A673 (cell line): Measurements from ENCODE around the gene STAT6. TPM values are rescaled to one million over a fixed set of nuclear protein-coding genes. Genes with fewer than 3 reads are reported as not detected.

Experiments used
- BruUV-seq: library from RNA; stranded (reverse); fragments of 400-500 nt; replicated peaks from 2 replicates; lab custom pipeline; 2021; lab: Mats Ljungman, UMichigan
- CTCF ChIA-PET: fragments of 300-600 bp; sonication (Branson Sonifier 250); formaldehyde crosslinking; loops from one replicate; lab custom pipeline; 2022; ENCODE audit warnings: antibody characterized with exemption; lab: Charles Lee
- POLR2A ChIA-PET: fragments of 300-600 bp; sonication (Branson Sonifier 250); formaldehyde crosslinking; loops from one replicate; lab custom pipeline; 2022; ENCODE audit warnings: antibody characterized with exemption; ENCODE audit not compliant: low non-redundant PET; lab: Charles Lee
- DNase-seq: peaks from one replicate; pipeline ENCODE4 v3.0.0-alpha.2; 2015; ENCODE audit warnings: low spot score
- H3K27ac ChIP-seq: fragments of 200-600 bp; sonication (generic); 2 replicates; pipeline ENCODE4 v1.5.1; 2016; ENCODE audit warnings: mixed run types, low read depth, mild to moderate bottlenecking, mixed read lengths, antibody characterized with exemption, low read length; ENCODE audit not compliant: poor library complexity, severe bottlenecking
- H3K27me3 ChIP-seq: fragments of 200-600 bp; sonication (generic); replicated peaks from 2 replicates; pipeline ENCODE4 v1.6.1; 2017; ENCODE audit warnings: mixed run types, low read depth, mild to moderate bottlenecking, mixed read lengths, antibody characterized with exemption, low read length; ENCODE audit not compliant: insufficient read depth, poor library complexity
- H3K36me3 ChIP-seq: fragments of 200-600 bp; sonication (generic); 2 replicates; pipeline ENCODE4 v1.6.1; 2016; ENCODE audit warnings: mixed run types, mild to moderate bottlenecking, mixed read lengths, antibody characterized with exemption, low read length; ENCODE audit not compliant: insufficient read depth, poor library complexity, severe bottlenecking
- H3K4me1 ChIP-seq: fragments of 200-600 bp; sonication (generic); 2 replicates; pipeline ENCODE4 v1.6.1; 2017; ENCODE audit warnings: mixed run types, mild to moderate bottlenecking, mixed read lengths, antibody characterized with exemption, low read length; ENCODE audit not compliant: insufficient read depth, poor library complexity, severe bottlenecking
- H3K4me3 ChIP-seq: fragments of 200-600 bp; sonication (generic); 2 replicates; pipeline ENCODE4 v1.5.1; 2016; ENCODE audit warnings: low read depth, mixed run types, mild to moderate bottlenecking, mixed read lengths, low read length; ENCODE audit not compliant: poor library complexity, severe bottlenecking
- H3K9me3 ChIP-seq: fragments of 200-600 bp; sonication (generic); 2 replicates; pipeline ENCODE4 v1.6.1; 2016; ENCODE audit warnings: mixed run types, low read depth, mild to moderate bottlenecking, mixed read lengths, antibody characterized with exemption, low read length; ENCODE audit not compliant: poor library complexity, severe bottlenecking
- EZH2 ChIP-seq: fragments of 200-600 bp; sonication (generic); IDR thresholded peaks from 2 replicates; pipeline ENCODE4 v1.6.1; 2017; ENCODE audit warnings: borderline replicate concordance, low read depth, mild to moderate bottlenecking, mixed read lengths, antibody characterized with exemption, low read length; ENCODE audit not compliant: poor library complexity, severe bottlenecking
- intact Hi-C: fragments of 100-400 bp; cut with micrococcal nuclease; formaldehyde crosslinking; loops from one replicate; pipeline ENCODE4 v1.10.0; 2022; ENCODE audit not compliant: unreplicated experiment
- total RNA-seq: library from RNA; stranded (reverse); gene quantifications from 2 replicates; pipeline ENCODE4 v1.2.3, GENCODE V29; 2021
- TF ChIP-seq, protein P1 (sequence below): fragments of 300-800, 200-600 bp; sonication (generic); conservative IDR thresholded peaks from 2 replicates; pipeline ENCODE4 v1.5.1; 2017; ENCODE audit warnings: low read depth, mild to moderate bottlenecking, antibody characterized with exemption, low read length, moderate library complexity, mixed read lengths

STAT6 gene
- total RNA-seq, 1 experiment from 2014 or later: 111 TPM

DNA sequence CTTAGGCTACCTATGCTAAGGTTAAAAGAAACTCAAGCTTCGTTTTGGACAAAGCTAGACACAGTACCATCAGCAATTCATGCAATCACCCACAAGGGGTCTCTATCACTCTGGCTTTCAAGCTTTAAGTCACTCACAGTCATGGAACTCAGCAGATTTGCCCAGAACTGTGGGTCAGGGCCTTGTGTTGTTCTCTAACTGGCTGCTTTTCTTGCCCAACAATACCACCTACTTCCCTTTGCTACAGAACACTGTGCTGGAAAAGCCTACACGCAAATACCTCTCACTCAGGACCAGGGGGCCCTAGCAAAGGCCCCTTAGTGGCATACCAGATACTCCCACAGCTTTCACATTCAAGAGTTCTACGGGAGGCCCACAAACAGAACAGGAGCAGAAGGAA, 41.6 kb downstream of the STAT6 start:
- peaks cover 11% of the 10 kb centered on the region for H3K4me1 ChIP-seq
- ChIA-PET POLR2A (interaction anchor here (0.6 to 1.0 kb wide), 3 partner anchors 17 to 58 kb away, joined by 3 to 4 read pairs (median 4); partner anchors contain the start of gene LRP1), CTCF (interaction anchor here (0.5 to 2.1 kb wide), 10 partner anchors 10 to 376 kb away, joined by 3 to 87 read pairs (median 5); partner anchors contain the start of genes LRP1 and STAT6)
- H3K27me3 ChIP-seq: no peaks in the 10 kb centered on the region
- H3K36me3 ChIP-seq: peaks cover 72% of the 10 kb centered on the region
- no peaks in the 10 kb centered on the region for H3K9me3 ChIP-seq
- TF ChIP-seq, protein P1, sequence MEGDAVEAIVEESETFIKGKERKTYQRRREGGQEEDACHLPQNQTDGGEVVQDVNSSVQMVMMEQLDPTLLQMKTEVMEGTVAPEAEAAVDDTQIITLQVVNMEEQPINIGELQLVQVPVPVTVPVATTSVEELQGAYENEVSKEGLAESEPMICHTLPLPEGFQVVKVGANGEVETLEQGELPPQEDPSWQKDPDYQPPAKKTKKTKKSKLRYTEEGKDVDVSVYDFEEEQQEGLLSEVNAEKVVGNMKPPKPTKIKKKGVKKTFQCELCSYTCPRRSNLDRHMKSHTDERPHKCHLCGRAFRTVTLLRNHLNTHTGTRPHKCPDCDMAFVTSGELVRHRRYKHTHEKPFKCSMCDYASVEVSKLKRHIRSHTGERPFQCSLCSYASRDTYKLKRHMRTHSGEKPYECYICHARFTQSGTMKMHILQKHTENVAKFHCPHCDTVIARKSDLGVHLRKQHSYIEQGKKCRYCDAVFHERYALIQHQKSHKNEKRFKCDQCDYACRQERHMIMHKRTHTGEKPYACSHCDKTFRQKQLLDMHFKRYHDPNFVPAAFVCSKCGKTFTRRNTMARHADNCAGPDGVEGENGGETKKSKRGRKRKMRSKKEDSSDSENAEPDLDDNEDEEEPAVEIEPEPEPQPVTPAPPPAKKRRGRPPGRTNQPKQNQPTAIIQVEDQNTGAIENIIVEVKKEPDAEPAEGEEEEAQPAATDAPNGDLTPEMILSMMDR: peak; percentile 87
- no peak for TF ChIP-seq EZH2
- H3K27ac ChIP-seq: peak overlapping the region; percentile 21
- intact Hi-C loops: loop anchor here (1.0 to 5.0 kb wide), 2 partner anchors 43 to 103 kb away; no protein-coding TSS in a partner anchor
- no peak overlapping the region for H3K4me3 ChIP-seq
- DNase-seq: peak; percentile 86
- no TSS peak for BruUV-seq

- Histone ChIP-seq H3K27me3 (no peaks in the 10 kb centered on the region), H3K27ac (no peak overlapping the region), H3K4me1 (peaks cover 29% of the 10 kb centered on the region), H3K9me3 (no peaks in the 10 kb centered on the region), H3K36me3 (peaks cover 60% of the 10 kb centered on the region), H3K4me3 (no peak overlapping the region)
- no peak for DNase-seq
- ChIA-PET POLR2A (no interaction called here), CTCF (no interaction called here)
- intact Hi-C loops: loop anchor here (5.0 kb wide), 1 partner anchor 106 kb away; no protein-coding TSS in a partner anchor
- no TSS peak for BruUV-seq
- TF ChIP-seq, protein P1: no peak
- no peak for TF ChIP-seq EZH2
Measured at GRCh38 chr12:57066245-57066644, 44.9 kb downstream of the STAT6 start.

DNA sequence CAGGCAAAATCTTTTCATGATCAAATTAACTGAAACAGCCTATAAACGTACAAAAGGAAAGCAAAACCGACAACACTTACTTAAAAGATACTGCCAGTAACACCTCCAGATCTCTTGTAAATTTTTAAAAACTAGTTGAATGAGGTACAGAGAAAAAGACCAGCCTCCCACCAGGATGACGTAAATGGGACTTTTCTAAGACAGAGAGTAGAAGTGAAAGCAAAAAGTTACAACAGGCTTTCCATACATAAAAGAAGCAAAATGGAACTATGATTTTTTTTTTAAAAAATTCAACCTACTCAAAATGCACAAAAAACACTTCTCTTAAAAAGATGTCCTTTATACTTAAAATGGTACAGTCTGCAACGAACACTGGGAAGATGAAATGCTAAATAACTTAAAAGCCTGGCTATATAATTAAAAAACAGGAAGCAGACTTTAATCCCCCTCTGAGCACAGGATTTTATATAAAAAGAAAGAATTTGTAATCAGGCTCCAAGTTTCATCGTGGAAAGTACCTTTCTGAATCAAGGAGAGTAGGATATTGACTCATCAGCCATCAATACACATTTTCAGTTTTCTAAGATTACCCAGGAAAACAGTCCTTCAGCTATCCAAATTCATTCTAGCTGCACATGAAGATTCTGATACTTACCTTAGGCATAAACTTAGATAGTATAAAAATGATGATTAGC, 47.0 kb downstream of the STAT6 start:
- H3K36me3 ChIP-seq: peaks cover 58% of the 10 kb centered on the region

More for the DNA sequence above, 47.0 kb downstream of the STAT6 start:
- Histone ChIP-seq H3K9me3 (no peaks in the 10 kb centered on the region), H3K27me3 (no peaks in the 10 kb centered on the region), H3K27ac (peak overlapping the region; percentile 77), H3K4me3 (peak overlapping the region; percentile 31), H3K4me1 (peaks cover 29% of the 10 kb centered on the region)
- intact Hi-C loops: loop anchor here (2.0 to 5.0 kb wide), 2 partner anchors 55 to 307 kb away; no protein-coding TSS in a partner anchor
- ChIA-PET POLR2A (no interaction called here), CTCF (interaction anchor here (1.0 kb wide), 1 partner anchor 48 kb away, joined by 5 read pairs; no protein-coding TSS in a partner anchor)
- BruUV-seq: no TSS peak
- no peak for TF ChIP-seq EZH2
- TF ChIP-seq, protein P1: no peak
- DNase-seq: peak; percentile 68
